Heart left ventricle (tissue), 16 donors: ENCODE data around the gene STK4. TPM values are rescaled to one million over a fixed set of nuclear protein-coding genes. Genes with fewer than 3 reads are reported as not detected.

Experiments used
- ATAC-seq, 4 donors: fragments of 200-7000 bp; cut with Tn5 transposase; one replicate each; pipeline ENCODE4 v1.9.1; 2020 to 2022; ENCODE audit warnings: moderate library complexity in 4 of 4, mild to moderate bottlenecking in 3 of 4, moderate number of reproducible peaks in 1 of 4
- DNase-seq, 5 donors: peaks; one replicate each; pipeline ENCODE4 v3.0.0-alpha.2; 2020
- H3K27ac ChIP-seq, 12 donors: fragments of 200-600 bp; sonication (generic) in 4 of 12; one replicate each; pipeline versions ENCODE4 v1.5.0 to v1.8.0; 2016 to 2022; ENCODE audit warnings: mild to moderate bottlenecking in 2 of 12
- H3K27me3 ChIP-seq, 9 donors: fragments of 200-600 bp; sonication (generic) in 2 of 9; one replicate each; pipeline versions ENCODE4 v1.5.1 to v1.8.0; 2016 to 2022; ENCODE audit warnings: mild to moderate bottlenecking in 3 of 9
- H3K36me3 ChIP-seq, 9 donors: fragments of 200-600 bp; sonication (generic) in 2 of 9; one replicate each; pipeline versions ENCODE4 v1.5.0 to v1.8.0; 2018 to 2022; ENCODE audit warnings: mild to moderate bottlenecking in 2 of 9
- H3K4me1 ChIP-seq, 12 donors: fragments of 200-600 bp; sonication (generic) in 4 of 12; one replicate each; pipeline versions ENCODE4 v1.5.0 to v1.8.0; 2016 to 2022; ENCODE audit warnings: mild to moderate bottlenecking in 3 of 12
- H3K4me3 ChIP-seq, 12 donors: fragments of 200-600 bp; sonication (generic) in 4 of 12; one replicate each; pipeline versions ENCODE4 v1.5.0 to v1.8.0; 2017 to 2022; ENCODE audit warnings: mild to moderate bottlenecking in 9 of 12, moderate library complexity in 4 of 12
- H3K9me3 ChIP-seq, 12 donors: fragments of 200-600 bp; sonication (generic) in 4 of 12; one replicate each; pipeline versions ENCODE4 v1.5.0 to v1.8.0; 2016 to 2022; ENCODE audit warnings: mild to moderate bottlenecking in 1 of 12
- POLR2A ChIP-seq, 2 donors: fragments of 450-650 bp; IDR thresholded peaks; one replicate each; pipeline ENCODE4 v1.6.1; 2017; ENCODE audit warnings: antibody characterized with exemption in 2 of 2, mild to moderate bottlenecking in 2 of 2, moderate library complexity in 2 of 2
- WGBS, 4 donors: extraction: QIAGEN DNeasy Blood & Tissue Kit in 2 of 4; methylation state at CpG; one replicate each; pipeline versions ENCODE4 v1.1.5 to v1.1.7; 2013 to 2018; 5-methylcytosine and 5-hydroxymethylcytosine counted together
- intact Hi-C, 10 donors: fragments of 100-400 bp; cut with DNase I; formaldehyde crosslinking; loops; one replicate each; pipeline versions ENCODE4 v1.11.1 to v1.14.2; 2022
- polyA plus RNA-seq, 2 donors: library from polyadenylated mRNA; stranded (reverse); fragments of 200-250 nt; gene quantifications; one replicate each; pipeline ENCODE4 v1.2.3, GENCODE V29; 2013
- total RNA-seq, 9 donors: library from RNA; depleted of rRNA in 2 of 9; stranded (reverse); fragments of >200 nt in 2 of 9; fragmentation: NEBNext Ultra II Directional in 3 of 9; extraction: Animal tissue kit (Norgen Biotek cat#: 25700) in 3 of 9; gene quantifications; one replicate each; pipeline versions ENCODE4 v1.1.0 to v1.2.4, GENCODE V29; 2016 to 2023
- TF ChIP-seq, protein P1 (sequence below), 12 donors: fragments of 200-600 bp; sonication (generic) in 4 of 12; IDR thresholded peaks; one replicate each; pipeline versions ENCODE4 v1.5.0 to v1.8.0; 2018 to 2022; ENCODE audit warnings: antibody characterized with exemption in 12 of 12, mild to moderate bottlenecking in 5 of 12
- donor health status: ischemic (EF 13 %, LVEDD 7.1; RV severe dilation, severe dysfunction).
- donor health status: healthy with polysubstance abuse.
- donor health status: DM: no; HTN: yes; CAD: no.
- donor health status: DM: no; HTN: no; CAD: no.
- donor health status: ischemic (EF 25% LVEDD 6.9; RV normal size, moderate dysfunction).
- donor health status: ischemic (EF 25% LVEDD 5.7; RV mildly dilated, moderate dysfunction).
- donor health status: healthy.
- donor health status: DM: yes; HTN: yes; CAD: no.
- donor health status: ischemic (EF 35%, LVEDD 5.7; RV mildly dilated, moderate dysfunction).
- donor health status: nonischemic (EF 11% LVEDD 7.7; RV severe dilation, severe dysfunction).
- donor health status: DM: yes; HTN: yes; CAD: no.
- donor health status: PGD.
- donor health status: ischemic (EF 29% LVEDD 5.4; RV normal size, mild dysfunction).
- donor health status: nonischemic (EF 23%, LVEDD 6.1; RV moderate dilation, normal function).

STK4 gene
- total and polyA plus RNA-seq, 11 donors, result 3.2 to 25.3 (median 9.3) TPM

DNA sequence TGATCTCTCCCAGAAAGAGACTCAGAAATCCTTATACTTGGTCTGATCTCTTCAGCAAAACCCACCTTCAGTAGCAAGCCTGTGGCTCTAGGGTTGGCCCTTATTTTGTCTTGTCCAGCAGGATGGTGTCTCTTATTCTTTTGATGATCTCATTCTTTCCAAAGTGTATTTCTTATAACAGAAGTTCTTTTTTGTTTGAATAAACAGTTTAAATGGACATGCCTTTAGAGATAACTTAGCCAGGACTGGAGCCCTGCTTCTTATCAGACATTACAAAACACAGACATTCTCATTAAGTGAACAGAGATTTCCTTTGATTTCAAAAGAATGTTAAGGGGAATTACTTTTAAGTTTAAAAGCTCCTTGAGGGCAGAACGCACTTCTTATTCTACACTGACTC, 102.9 kb downstream of the STK4 start:
- Histone ChIP-seq H3K27ac (no peak overlapping the region), H3K4me1 (no peaks in the 10 kb centered on the region), H3K9me3 (no peaks in the 10 kb centered on the region), H3K27me3 (no peaks in the 10 kb centered on the region), H3K36me3 (peaks cover 0 to 51% (median 0%) of the 10 kb centered on the region in 9 donors), H3K4me3 (no peak overlapping the region)
- WGBS, 4 donors, result 86 to 100% (median 89%) methylated on average over 1 of the region's 1 CpG
- ATAC-seq, result no peak
- intact Hi-C loops, result no loop called here
- DNase-seq, result no peak
- TF ChIP-seq, protein P1, sequence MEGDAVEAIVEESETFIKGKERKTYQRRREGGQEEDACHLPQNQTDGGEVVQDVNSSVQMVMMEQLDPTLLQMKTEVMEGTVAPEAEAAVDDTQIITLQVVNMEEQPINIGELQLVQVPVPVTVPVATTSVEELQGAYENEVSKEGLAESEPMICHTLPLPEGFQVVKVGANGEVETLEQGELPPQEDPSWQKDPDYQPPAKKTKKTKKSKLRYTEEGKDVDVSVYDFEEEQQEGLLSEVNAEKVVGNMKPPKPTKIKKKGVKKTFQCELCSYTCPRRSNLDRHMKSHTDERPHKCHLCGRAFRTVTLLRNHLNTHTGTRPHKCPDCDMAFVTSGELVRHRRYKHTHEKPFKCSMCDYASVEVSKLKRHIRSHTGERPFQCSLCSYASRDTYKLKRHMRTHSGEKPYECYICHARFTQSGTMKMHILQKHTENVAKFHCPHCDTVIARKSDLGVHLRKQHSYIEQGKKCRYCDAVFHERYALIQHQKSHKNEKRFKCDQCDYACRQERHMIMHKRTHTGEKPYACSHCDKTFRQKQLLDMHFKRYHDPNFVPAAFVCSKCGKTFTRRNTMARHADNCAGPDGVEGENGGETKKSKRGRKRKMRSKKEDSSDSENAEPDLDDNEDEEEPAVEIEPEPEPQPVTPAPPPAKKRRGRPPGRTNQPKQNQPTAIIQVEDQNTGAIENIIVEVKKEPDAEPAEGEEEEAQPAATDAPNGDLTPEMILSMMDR (IDR thresholded peaks at IDR 0.05), result no peak
- TF ChIP-seq POLR2A (IDR thresholded peaks at IDR 0.05), result no peak

DNA sequence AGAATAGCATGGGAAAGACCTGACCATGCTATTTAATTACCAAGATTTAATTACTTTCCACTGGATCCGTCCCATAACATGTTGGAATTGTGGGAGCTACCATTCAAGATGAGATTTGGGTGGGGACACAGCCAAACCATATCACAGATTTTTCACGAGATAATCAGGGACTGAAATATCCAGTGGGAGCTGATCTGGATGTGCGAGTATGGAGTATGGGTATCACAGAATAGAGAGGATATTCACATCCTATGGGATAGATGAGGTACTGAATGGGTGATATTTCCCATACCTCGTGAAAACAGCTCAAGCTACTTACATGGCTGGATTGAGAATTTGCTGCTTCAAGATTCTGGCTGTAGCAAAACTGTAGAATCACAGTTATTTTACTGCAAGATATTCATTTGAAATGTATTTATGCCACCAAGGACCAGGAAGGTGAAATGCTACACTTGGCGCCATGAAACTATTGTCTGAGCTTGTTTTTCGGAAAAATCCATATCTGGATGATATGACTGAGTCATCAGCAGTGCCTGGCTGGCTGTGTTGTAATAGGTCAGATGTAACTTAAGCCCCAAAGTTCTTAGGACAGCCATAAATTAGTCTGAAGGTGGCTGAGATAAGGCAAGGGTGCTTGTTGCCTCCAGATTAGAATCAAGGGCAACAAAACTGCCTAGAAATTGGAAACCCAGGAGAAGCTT, 104.8 kb downstream of the STK4 start:
- TF ChIP-seq, protein P1 (IDR thresholded peaks at IDR 0.05), result no peak
- no peak for TF ChIP-seq POLR2A (IDR thresholded peaks at IDR 0.05)
- Histone ChIP-seq H3K9me3 (no peaks in the 10 kb centered on the region), H3K27ac (no peak overlapping the region), H3K4me1 (no peaks in the 10 kb centered on the region), H3K36me3 (peaks cover 0 to 69% (median 15%) of the 10 kb centered on the region in 9 donors), H3K4me3 (no peak overlapping the region), H3K27me3 (no peaks in the 10 kb centered on the region)
- no peak for DNase-seq
- ATAC-seq, result no peak
- 94 to 97% (median 96%) methylated on average over 6 of the region's 6 CpGs for WGBS, 4 donors
- intact Hi-C loops, result no loop called here

DNA sequence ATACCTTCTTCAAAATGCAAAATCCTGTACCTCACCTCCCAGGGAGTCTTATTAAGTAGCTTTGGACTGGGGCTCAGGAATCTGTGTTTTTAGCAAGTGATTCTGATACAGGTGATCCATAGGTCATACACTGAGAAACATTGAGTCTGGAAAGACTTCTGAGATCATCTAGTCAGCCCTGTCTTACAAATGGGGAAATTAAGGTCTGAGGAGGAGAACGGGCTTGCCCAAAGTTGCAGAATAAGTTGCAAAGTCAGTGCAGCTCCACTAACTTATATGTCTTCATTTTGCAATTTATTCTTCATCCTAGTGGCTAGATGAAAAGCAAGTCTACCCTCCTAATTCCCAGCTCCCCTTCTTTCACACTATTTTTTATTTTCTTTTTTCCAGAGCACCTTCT, 105.8 kb downstream of the STK4 start:
- TF ChIP-seq POLR2A (IDR thresholded peaks at IDR 0.05), result no peak
- TF ChIP-seq, protein P1 (IDR thresholded peaks at IDR 0.05), result no peak
- H3K27me3 ChIP-seq, result no peaks in the 10 kb centered on the region
- intact Hi-C loops, result no loop called here
- no peak overlapping the region for H3K27ac ChIP-seq
- no peak for ATAC-seq
- WGBS, 4 donors, result 91 to 100% (median 94%) methylated on average over 1 of the region's 1 CpG
- no peak for DNase-seq
- H3K4me1 ChIP-seq, result no peaks in the 10 kb centered on the region
- peaks cover 0 to 70% (median 25%) of the 10 kb centered on the region in 9 donors for H3K36me3 ChIP-seq
- no peaks in the 10 kb centered on the region for H3K9me3 ChIP-seq
- H3K4me3 ChIP-seq, result no peak overlapping the region

DNA sequence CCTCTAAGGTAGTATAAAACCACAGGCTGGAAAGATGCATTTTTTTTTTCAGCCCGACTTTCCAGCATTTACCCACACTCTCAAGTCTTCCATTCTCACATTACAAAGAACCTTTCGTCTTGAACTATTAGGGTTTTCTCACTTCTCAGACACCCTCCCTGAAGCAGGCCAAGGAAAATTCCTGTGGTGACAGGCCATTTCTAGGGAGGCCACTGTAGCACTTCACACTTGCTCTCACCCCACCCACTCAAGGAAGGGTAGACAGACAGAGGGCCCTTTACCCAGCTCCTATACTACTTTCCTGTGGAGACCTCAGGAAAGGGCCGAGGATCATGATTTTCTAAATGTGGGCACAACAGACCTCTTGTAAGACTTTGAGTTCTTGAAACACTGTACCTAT, 106.9 kb downstream of the STK4 start:
- Histone ChIP-seq H3K27me3 (no peaks in the 10 kb centered on the region), H3K36me3 (peaks cover 0 to 70% (median 36%) of the 10 kb centered on the region in 9 donors), H3K9me3 (no peaks in the 10 kb centered on the region), H3K4me1 (no peaks in the 10 kb centered on the region), H3K27ac (no peak overlapping the region), H3K4me3 (no peak overlapping the region)
- DNase-seq (no peak), ATAC-seq (no peak)
- TF ChIP-seq, protein P1 (IDR thresholded peaks at IDR 0.05), result no peak
- TF ChIP-seq POLR2A (IDR thresholded peaks at IDR 0.05), result no peak
- intact Hi-C loops, result no loop called here
- 90 to 96% (median 95%) methylated on average over 3 of the region's 3 CpGs for WGBS, 4 donors
